Frontal cortex (tissue), 4 donors: ENCODE results near the gene WAPL. TPM values are rescaled to one million over a fixed set of nuclear protein-coding genes. Genes with fewer than 3 reads are reported as not detected.
"Not testable (repeated sequence)": the region's sequence is repeated elsewhere in the genome, so short reads cannot be mapped to it uniquely, and the experiment has no call there.

Source experiments
- DNase-seq, 2 donors: peaks; one replicate each; pipeline ENCODE4 v3.0.0; 2012; ENCODE audit warnings: low spot score in 2 of 2
- FAIRE-seq: peaks from 2 replicates; lab custom pipeline; 2012; peaks lifted over from hg19 to GRCh38; lab: Jason Lieb, UNC
- small RNA-seq: library from RNA; depleted of rRNA; stranded (forward); fragments of <200 nt; gene quantifications from one replicate; pipeline ENCODE3, GENCODE V24; 2014
- total RNA-seq: library from RNA; depleted of rRNA; stranded (reverse); fragments of >200 nt; gene quantifications from one replicate; pipeline ENCODE4 v1.2.3, GENCODE V29; 2014
- donor health status: control.
- donor health status: control.
- donor health status: control.

The WAPL gene
- total RNA-seq, 1 donor from 2014 or later, result 76.2 TPM

- FAIRE-seq (no peak), DNase-seq (no peak)
Measured at GRCh38 chr10:86391986-86392722, 129.4 kb downstream of the WAPL start.

- DNase-seq (no peak), FAIRE-seq (no peak)
Measured at GRCh38 chr10:86391236-86391840, 130.3 kb downstream of the WAPL start.

DNA sequence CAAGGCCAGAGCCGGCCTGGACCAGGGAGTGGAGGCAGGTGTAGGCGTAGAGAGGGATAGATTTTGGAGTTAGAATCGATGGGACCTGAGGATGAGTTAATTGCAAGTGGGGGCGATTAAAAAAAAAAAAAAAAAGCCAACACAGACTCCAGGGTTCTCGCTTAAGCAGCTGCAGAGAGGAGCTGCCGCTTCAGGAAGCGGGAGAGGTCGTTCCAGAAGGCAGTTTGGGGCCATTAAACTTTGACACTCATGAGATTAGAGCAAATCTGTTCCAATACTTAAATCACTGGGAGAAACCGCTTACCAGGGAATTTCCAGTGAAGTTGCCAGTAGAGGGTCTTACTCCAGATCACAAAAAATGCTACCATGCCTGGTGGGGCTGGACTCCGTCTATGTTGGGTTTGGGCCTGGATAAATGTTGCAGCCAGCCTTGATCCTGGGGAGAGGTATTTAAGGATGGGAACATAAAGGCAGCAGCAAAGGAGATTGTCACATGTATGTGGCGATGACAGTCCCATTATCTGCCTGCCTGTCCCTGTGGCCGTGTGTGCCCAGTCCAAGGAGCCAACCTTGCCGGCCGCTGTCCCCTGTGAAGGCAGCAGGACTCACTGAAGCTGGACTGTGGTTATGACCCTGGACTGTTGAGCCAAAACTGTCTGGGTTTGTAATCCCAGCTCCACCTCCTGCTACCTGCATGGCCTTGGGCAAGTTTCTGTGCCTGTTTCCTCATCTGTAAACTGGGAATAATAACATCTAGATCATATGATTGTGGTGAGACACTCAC, 131.1 kb downstream of the WAPL start:
- FAIRE-seq (no peak), DNase-seq (no peak)

DNA sequence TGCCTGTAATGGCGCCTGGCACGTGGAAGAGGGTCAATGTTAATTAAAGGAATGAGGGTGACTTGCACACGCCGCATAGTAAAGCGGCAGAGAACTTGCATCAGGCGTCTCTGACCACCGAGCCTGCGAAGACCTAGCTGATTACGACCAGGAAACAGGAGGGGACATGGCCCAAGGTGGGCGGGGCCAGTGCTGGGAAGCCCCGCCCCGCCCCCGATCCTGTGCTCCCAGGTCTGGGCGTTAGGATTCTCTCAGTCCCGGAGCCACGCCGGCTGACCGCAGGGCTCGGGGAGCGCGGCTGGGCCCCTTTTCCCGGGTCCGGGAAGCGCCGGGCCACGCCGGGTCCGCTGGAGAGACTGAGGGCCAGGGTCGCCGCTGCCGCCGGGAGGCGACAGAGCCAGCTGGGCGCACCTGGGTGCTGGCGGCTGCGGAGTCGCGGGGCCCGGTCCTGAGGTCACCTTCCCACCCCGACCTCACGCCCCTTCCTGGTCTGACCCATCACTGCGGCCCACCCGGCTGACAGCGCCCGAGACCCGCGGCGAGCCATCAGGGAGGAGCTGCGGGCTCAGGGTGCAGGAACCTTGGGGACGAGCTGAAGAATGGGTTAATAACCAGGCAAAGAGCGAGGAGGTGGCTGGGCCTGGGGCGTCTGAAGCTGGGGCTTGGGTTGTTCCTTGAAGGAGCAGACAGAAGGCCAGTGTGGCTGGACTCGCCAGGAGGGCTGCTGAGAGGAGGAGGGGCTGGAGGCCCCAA, 132.0 kb downstream of the WAPL start:
- FAIRE-seq (no peak), DNase-seq (no peak)

DNA sequence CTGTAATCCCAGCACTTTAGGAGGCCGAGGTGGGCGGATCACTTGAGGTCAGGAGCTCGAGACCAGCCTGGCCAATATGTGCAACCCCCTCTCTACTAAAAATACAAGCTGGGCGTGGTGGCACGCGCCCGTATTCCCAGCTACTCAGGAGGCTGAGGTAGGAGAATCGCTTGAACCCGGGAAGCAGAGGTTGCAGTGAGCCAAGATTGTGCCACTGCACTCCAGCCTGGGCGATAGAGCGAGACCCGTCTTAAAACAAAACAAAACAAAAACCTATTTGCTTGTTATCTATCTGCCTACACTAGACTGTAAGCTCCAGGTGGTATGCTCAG, 132.5 kb downstream of the WAPL start:
- DNase-seq, FAIRE-seq: not testable (repeated sequence)

DNA sequence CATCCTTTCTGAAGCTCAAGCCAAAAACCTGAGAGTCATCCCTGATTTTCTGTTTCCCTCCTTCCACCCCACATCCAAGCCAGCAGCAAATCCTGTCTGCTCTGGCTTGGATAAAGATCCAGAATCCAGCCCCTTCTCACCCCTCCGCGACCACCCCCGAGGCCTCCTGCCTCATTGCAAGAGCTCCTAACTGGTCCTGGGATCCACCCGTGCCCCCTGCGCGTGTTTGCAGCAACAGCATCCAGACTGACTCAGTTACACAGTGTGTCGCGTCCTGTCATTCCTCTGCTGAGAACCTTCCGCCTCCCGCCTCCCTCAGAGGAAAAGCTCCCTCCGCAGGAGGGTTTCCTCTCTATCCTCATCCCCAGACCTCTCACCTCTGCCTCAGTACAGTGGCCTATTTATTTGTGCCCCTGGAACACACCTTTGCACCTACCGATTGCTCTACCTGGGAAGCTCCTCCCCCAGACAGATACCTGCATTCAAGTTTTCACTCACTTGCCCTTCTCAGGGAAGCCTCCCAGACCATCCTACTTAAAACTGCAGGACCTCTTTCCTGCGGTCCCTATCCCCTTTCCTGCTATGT, 133.4 kb downstream of the WAPL start:
- DNase-seq (no peak), FAIRE-seq (no peak)

- no peak for FAIRE-seq
- no peak for DNase-seq
Measured at GRCh38 chr10:86387178-86387794, 134.3 kb downstream of the WAPL start.

DNA sequence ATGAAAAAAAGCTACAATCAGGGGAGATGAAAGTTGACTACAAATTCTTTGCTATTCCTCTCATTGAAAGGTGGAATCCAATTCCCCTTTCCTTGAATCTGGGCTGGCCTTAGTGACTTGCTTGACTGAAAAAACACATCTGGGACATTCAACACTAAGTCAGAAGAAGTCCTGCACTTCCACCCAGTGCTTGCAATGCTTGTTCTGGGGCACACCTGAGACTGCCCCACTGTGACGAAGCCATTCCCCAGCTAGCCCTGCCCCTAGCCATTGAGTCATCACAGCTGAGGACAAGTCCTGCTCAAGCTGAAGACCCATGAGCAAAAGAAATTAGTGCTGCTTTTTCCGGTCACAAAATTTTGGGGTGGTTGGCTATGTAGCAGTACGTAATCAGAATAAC, 135.8 kb downstream of the WAPL start:
- no peak for FAIRE-seq
- DNase-seq, result no peak

Small RNA genes within 50 kb of the gene (small RNA-seq; reads per million reads assigned to genes)
- gene RNU6-780P, result not detected

Other genes with a start within 250 kb of the WAPL start
- gene GRID1, start 155.0 kb downstream of the WAPL start, total RNA-seq, result 12.6 TPM
- not detected for gene OPN4, start 132.8 kb upstream of the WAPL start, total RNA-seq
- under 0.01 TPM for gene LDB3, start 146.7 kb upstream of the WAPL start, total RNA-seq
- gene BMPR1A, start 234.8 kb upstream of the WAPL start, total RNA-seq, result 46.5 TPM